RWPE1 (cell line): ENCODE results near the gene NDUFV1.

Source experiments
- CTCF ChIA-PET: fragments of 350-600 bp; sonication (Branson Sonifier 250); formaldehyde crosslinking; extraction: SDS; loops from one replicate; lab custom pipeline; 2021; lab: Yijun Ruan, JAX
- POLR2A ChIA-PET: fragments of 400-600 bp; formaldehyde crosslinking; extraction: SDS; loops from one replicate; lab custom pipeline; 2020; ENCODE audit warnings: antibody characterized with exemption; ENCODE audit not compliant: low non-redundant PET; lab: Yijun Ruan, JAX
- DNase-seq: peaks from one replicate; pipeline ENCODE4 v3.0.0; 2012; ENCODE audit warnings: low spot score
- H3K27ac ChIP-seq: fragments of 450-650 bp; 2 replicates; pipeline ENCODE4 v1.5.1; 2017
- CTCF ChIP-seq: fragments of 450-650 bp; conservative IDR thresholded peaks from 2 replicates; pipeline ENCODE4 v1.5.1; 2017; ENCODE audit warnings: low read depth, mild to moderate bottlenecking

NDUFV1 gene

DNA sequence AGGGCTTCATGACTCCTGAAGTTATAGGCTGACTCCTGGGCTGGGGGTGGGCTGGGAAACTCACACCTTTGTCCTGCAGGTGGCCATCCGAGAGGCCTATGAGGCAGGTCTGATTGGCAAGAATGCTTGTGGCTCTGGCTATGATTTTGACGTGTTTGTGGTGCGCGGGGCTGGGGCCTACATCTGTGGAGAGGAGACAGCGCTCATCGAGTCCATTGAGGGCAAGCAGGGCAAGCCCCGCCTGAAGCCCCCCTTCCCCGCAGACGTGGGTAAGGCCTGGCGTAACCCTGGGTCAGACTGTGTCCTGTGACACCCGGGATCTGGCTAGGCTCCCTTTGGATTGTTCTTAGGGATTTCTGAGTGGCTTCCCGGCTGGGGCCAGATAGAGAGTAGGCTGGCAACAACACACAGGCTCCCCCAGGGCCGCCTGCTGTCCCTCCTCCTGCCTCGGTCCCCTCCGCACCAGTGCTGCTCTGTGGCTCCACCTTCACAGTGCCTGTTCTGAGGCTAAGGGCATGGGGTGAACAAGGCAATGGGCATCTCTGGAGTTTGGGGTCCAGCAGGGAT lies 3.6 kb downstream of the NDUFV1 start:
- no peak for TF ChIP-seq CTCF
- CTCF ChIA-PET, result no interaction called here
- H3K27ac ChIP-seq, result peak overlapping the region; percentile 15; the same call in 1 of the 2 replicates
- DNase-seq, result no peak
- POLR2A ChIA-PET, result no interaction called here

DNA sequence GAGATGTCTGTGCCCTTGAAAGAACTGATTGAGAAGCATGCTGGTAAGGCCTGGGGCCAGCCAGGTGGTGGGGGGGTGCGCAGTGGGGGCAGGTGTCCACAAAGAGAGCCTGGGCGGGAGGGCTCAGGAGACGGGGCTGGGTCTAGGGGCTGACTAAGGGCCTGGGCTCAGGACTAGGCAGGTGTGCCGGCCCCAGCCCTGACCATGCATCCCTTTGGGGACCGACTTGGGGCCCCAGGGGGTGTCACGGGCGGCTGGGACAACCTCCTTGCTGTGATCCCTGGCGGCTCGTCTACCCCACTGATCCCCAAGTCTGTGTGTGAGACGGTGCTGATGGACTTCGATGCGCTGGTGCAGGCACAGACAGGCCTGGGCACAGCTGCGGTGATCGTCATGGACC lies 4.4 kb downstream of the NDUFV1 start:
- no peak for TF ChIP-seq CTCF
- ChIA-PET POLR2A (no interaction called here), CTCF (no interaction called here)
- no peak for DNase-seq
- H3K27ac ChIP-seq, result peak overlapping the region; percentile 15

DNA sequence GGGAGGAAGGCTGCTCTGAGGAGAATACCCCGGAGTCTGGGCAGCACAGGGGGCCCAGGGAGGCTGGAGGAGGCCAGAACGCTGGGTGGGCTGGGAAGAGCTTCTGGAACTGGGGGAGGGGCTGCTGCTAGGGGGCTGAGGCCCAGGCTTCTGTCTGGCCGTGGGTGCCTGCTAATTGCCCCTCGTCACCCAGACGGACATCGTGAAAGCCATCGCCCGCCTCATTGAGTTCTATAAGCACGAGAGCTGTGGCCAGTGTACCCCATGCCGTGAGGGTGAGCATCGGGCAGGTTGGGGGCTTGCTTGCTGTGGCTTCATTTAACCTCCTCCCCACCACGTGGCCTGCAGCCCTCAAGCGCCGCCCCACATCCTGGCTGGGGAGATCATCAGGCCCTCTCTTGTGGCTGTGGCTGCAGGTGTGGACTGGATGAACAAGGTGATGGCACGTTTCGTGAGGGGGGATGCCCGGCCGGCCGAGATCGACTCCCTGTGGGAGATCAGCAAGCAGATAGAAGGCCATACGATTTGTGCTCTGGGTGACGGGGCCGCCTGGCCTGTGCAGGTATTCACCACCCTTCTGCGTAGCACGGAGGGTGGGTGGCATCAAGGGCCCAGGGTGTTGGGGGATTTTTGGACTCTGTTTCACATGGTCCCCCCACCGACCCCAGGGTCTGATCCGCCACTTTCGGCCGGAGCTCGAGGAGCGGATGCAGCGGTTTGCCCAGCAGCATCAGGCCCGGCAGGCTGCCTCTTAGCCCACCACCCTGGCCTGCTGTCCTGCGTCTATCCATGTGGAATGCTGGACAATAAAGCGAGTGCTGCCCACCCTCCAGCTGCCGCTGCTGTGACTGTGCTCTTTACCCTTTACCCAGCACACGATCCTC lies 5.2 kb downstream of the NDUFV1 start:
- TF ChIP-seq CTCF, result no peak
- CTCF ChIA-PET, result interaction anchor here (0.8 to 1.7 kb wide), 2 partner anchors 17 kb away, joined by 3 to 5 read pairs; partner anchors contain the start of gene NUDT8
- no peak for DNase-seq
- H3K27ac ChIP-seq, result peak overlapping the region; percentile 72
- POLR2A ChIA-PET, result no interaction called here

DNA sequence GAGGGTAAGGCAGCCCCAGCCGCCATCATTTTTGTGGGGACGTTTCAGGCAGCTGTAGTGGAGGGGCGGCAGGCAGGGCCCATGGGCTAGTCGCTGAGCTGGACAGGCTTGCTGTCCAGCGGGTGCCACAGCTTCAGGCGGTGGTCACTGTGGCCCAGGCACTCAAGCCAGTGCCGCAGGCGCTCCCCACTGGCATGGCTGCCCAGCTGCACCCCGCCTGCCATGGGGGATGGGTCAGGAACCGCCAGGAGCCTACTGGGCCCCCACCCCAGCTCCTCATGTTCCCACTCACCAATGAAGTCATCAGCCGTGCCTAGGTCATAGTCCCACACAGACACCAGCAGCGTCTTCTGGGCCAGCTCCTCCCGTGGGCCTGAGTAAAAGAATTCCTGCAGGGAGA lies 6.0 kb downstream of the NDUFV1 start:
- POLR2A ChIA-PET, result no interaction called here
- CTCF ChIA-PET, result interaction anchor here (0.7 to 1.7 kb wide), 4 partner anchors 16 to 79 kb away, joined by 3 to 5 read pairs (median 3); partner anchors contain the start of gene NUDT8
- DNase-seq, result no peak
- TF ChIP-seq CTCF, result no peak
- H3K27ac ChIP-seq, result peak overlapping the region; percentile 72

- CTCF ChIA-PET, result interaction anchor here (0.6 to 1.7 kb wide), 8 partner anchors 12 to 1830 kb away, joined by 3 to 15 read pairs (median 3); partner anchors contain the start of gene NUDT8
- peak overlapping the region; percentile 72 for H3K27ac ChIP-seq
- DNase-seq, result no peak
- POLR2A ChIA-PET, result no interaction called here
- no peak for TF ChIP-seq CTCF
Measured at GRCh38 chr11:67613313-67613959, 6.7 kb downstream of the NDUFV1 start.
